ENCODE data around the gene ITCH.

DNA sequence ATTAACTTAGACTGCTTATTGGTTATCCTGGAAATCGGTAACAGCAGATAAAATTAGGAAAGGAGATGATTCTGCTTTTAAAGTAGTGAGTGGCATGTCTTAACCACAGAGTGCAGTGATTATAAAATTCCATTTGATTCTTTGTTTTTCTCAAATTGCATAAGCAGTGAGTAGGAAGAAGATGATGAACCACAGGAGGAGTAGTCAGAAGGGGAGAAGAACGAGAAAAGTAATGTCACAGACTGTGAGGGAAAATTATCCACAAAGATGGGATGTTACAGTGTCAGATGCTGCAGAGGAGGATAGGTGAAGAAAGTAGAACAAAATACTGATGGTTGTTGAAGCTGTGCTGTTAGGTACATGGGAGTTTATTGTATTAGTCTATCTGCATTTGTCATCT lies 63.0 kb downstream of the ITCH start:
- TF ChIP-seq, protein P1, sequence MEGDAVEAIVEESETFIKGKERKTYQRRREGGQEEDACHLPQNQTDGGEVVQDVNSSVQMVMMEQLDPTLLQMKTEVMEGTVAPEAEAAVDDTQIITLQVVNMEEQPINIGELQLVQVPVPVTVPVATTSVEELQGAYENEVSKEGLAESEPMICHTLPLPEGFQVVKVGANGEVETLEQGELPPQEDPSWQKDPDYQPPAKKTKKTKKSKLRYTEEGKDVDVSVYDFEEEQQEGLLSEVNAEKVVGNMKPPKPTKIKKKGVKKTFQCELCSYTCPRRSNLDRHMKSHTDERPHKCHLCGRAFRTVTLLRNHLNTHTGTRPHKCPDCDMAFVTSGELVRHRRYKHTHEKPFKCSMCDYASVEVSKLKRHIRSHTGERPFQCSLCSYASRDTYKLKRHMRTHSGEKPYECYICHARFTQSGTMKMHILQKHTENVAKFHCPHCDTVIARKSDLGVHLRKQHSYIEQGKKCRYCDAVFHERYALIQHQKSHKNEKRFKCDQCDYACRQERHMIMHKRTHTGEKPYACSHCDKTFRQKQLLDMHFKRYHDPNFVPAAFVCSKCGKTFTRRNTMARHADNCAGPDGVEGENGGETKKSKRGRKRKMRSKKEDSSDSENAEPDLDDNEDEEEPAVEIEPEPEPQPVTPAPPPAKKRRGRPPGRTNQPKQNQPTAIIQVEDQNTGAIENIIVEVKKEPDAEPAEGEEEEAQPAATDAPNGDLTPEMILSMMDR (IDR thresholded peaks at IDR 0.05), result no peak
- TF ChIP-seq POLR2A (IDR thresholded peaks at IDR 0.05) (no peak), POLR2AphosphoS5 (IDR thresholded peaks at IDR 0.05) (no peak)

All from prostate gland (tissue), 2 donors.